Fibroblast of upper back skin (primary cell): ENCODE data around the gene FAM210B.
A peak's percentile ranks its signal among the peaks of the same experiment; 100 is the strongest.
"Not testable (repeated sequence)": the region's sequence is repeated elsewhere in the genome, so short reads cannot be mapped to it uniquely, and the experiment has no call there.

Experiments used
- DNase-seq: peaks from one replicate; pipeline ENCODE4 v3.0.0-alpha.2; 2013

Gene FAM210B, protein sequence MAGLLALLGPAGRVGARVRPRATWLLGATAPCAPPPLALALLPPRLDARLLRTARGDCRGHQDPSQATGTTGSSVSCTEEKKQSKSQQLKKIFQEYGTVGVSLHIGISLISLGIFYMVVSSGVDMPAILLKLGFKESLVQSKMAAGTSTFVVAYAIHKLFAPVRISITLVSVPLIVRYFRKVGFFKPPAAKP

DNA sequence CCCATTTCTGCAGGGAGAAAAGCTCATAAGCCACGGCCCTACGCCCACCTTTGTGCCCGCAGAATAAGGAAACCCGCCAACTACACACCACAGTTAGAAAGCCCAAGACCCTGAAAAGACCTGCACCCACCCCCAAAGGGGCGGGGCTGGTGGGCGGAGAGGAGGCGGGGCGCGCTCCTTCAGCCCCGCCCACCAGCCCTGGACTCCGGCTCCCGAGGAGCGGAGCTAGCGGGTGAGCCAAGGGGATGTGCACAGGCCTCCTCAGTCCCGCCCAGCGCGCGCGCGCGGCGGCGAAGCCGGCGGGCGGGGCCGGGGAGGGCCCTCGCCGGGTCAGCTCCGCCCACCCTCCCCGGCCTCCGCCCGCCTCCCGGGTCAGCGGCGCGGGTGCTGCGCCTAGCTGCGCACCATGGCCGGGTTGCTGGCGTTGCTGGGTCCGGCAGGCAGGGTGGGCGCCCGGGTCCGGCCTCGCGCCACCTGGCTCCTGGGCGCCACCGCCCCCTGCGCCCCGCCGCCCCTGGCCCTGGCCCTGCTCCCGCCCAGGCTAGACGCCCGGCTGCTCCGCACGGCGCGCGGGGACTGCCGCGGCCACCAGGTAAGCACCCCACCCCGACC lies at the start of gene FAM210B:
Gene FAM210B, plus strand, starts transcription at position 375 of the 612 bp plus-strand sequence. Its CDS starts 32 bp downstream, at position 407.
- peak; percentile 88 for DNase-seq

GRCh38 chr20:56316051-56316450 lies 42.7 kb upstream of the FAM210B start:
- no peak for DNase-seq

DNA sequence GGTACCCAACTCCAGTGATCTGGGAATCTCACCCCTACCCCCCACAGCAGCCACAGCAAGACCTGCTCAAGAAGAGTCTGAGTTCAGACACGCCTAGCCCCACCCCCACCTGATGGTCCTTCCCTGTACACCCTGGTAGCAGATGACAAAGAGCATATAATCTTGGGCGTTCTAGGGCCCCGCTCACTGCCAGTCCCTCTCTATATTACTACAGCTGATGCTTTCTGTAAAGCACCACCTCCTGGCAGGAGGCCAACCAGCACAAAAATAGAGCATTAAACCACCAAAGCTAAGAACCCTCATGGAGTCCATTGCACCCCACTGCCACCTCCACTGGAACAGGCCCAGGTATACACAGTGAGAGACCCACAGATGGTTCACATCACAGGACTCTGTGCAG lies 42.3 kb upstream of the FAM210B start:
- DNase-seq: no peak

- DNase-seq: peak; percentile 50
Observed at GRCh38 chr20:56322681-56323080, 36.1 kb upstream of the FAM210B start.

DNA sequence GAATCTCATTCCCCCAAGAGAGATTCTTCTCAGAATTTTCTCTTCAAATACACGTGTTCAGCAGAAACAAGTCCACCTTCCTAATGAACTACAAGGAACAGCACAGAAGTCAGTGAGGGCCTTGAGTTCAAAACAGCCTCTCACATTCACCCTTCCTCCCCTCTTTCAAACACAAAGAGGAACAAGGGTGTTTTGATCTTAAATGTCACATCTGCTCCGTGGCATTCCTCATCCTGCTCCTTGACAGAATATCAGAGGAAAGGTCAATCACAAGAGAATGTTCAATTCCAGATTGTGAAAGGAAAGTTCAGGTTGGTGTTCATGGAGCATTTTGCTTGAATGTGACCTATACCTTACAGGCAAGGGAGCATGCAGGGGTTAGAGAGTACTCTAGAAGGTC lies 35.6 kb upstream of the FAM210B start:
- no peak for DNase-seq

DNA sequence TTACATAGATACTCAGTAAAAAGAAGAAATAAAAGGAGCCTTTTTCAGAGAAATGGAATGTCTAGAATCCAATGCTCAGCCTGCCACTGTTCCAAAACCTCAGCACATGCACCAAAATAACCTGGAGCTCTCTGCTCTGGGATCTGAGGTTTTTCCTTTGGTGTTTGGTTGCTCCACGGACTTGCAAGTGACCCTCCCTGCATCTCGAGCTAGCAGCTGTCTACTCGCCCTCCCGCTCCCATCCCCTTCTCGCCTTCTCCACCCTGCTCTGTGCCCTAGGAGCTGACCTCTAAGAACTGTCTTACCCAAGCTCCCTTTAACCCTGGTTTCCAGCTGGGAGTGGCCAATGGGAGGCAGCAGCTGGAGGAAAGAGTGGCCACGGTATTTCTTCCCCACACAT lies 35.1 kb upstream of the FAM210B start:
- DNase-seq: no peak

GRCh38 chr20:56324806-56325205 lies 34.0 kb upstream of the FAM210B start:
- no peak for DNase-seq

DNA sequence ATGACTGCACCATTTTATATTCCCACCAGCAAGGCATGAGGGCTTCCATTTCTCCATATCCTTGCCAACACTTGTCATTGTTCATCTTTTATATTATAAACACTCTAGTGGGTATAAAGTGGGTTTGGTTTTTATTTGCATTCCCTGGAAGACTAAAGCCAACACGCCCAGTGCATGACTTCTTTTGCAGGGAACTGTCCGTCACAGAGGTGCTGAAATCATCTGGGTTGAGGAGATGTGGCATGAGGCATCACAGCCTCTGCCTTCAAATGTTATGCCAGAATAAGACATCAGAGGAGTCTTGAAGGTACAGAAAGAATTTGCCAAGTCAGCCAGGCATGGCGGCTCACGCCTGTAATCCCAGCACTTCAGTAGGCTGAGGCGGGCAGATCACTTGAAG lies 29.9 kb upstream of the FAM210B start:
- DNase-seq: peak; percentile 11

DNA sequence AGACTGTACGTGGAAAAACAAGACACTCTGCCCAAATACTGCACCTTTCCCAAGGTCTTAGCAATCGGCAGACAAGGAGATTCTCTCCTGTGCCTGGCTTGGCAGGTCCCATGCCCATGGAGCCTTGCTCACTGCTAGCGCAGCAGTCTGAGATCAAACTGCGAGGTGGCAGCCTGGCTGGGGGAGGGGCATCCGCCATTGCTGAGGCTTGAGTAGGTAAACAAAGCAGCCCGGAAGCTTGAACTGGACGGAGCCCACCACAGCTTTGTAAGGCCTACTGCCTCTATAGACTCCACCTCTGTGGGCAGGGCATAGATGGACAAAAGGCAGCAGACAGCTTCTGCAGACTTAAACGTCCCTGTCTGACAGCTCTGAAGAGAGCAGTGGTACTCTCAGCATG lies 22.1 kb upstream of the FAM210B start:
- DNase-seq: not testable (repeated sequence)

- DNase-seq: no peak
Observed at GRCh38 chr20:56342783-56343182, 16.0 kb upstream of the FAM210B start.

- peak; percentile 33 for DNase-seq
Observed at GRCh38 chr20:56343861-56344381, 14.9 kb upstream of the FAM210B start.

GRCh38 chr20:56345911-56346310 lies 12.9 kb upstream of the FAM210B start:
- no peak for DNase-seq

DNA sequence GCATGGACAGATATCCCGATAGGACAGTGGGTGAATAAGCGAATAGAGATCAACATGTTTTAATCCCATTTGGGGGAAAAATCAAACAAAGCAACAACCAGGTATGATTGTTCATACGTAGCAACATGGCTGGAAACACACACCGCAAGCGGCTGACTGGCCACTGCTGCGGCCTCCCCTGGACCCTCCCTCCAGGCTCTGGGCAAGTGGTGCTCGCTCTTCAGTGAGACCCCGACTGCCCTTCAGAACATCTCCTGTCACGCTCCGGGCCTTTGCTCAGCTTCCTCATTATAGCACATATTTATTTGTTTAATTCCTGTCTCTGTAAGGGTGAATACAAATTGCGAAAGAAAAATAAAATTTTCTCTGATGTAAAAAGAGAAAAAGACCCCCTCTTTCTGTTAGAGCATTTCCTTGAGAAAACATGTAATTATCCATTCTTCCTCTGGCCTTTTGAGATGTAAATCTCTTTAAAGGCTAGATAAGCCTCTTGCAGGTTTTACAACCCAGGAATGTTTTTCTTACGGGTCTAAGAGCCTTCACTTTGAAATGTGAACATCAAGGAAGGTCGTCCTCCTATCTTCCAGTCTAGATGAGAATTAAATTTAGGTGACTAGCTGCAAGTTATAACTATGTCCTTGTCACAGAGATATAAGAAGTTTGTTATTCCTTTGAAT lies 11.0 kb upstream of the FAM210B start:
- no peak for DNase-seq

- no peak for DNase-seq
Observed at GRCh38 chr20:56348305-56348693, 10.5 kb upstream of the FAM210B start.

- no peak for DNase-seq
Observed at GRCh38 chr20:56348746-56349145, 10.0 kb upstream of the FAM210B start.

GRCh38 chr20:56350842-56351241 lies 7.9 kb upstream of the FAM210B start:
- DNase-seq: peak; percentile 68

GRCh38 chr20:56352345-56353055 lies 6.3 kb upstream of the FAM210B start:
- peak; percentile 37 for DNase-seq

GRCh38 chr20:56353356-56353755 lies 5.4 kb upstream of the FAM210B start:
- no peak for DNase-seq

GRCh38 chr20:56358070-56358469 lies 704 bp upstream of the FAM210B start:
- no peak for DNase-seq

DNA sequence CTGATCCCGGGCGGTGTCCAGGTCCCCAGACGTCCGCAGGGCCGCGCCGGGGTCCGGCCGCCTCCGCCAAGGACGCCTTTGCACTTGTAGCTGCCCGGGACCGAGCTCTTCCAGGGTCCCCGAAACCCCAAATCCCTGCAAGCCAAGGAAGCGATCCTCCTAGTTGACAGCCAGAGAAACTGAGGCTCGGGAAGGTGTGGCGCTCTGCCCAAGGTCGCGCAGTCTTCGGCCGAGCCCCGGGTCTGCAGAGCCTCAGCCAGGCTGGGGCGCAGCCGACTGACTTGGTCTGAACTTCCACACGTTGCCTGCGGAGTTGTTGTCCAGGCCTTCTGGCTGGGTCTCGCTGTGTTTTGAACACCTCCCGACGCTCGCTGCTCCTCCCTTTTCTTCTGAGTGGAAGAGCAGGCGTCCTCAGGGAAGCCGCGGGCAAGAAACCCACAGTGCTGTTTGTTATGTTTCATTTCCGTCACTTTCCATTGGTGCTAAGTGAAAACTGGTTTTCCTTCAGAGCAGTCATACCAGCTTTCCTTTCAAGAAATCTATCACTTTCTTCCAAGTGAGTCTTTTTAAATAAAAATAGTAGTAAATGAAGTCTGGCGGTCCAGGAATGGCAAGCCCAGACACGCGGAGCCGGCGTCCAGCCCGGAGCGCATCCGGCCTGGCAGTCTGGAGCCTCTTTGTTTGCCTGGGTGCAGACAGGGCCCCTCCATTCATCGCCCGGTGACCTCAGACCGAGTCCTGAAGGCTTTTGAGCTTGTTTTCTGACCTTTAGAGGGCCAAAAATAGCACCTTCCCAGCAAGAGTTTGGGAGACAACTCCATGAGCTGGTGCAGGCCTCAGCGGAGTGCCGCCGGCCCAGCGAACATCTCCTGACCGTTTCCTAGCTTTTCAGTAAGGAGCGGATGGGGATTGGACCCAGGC lies 698 bp downstream of the FAM210B start:
- DNase-seq: peak; percentile 47

GRCh38 chr20:56360133-56360907 lies 1.5 kb downstream of the FAM210B start:
- DNase-seq: no peak

DNA sequence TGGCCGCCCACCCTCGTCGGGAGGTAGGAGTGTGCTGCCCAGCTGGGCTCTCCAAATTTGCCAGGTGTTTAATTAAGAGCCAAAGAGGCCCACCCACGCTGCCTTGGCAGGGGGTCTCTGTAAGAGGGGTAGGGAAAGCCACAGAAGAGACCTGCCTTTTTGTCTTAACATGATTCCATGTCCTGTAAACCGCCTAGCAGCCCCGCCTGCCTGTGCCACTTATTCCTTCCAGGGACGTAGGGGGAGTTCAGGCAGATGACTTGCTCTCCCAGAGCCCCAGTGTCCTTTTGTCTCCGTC lies 2.1 kb downstream of the FAM210B start:
- DNase-seq: no peak
